HG03571 (cell line): ENCODE results near the gene GOLGA3.
A peak's percentile ranks its signal among the peaks of the same experiment; 100 is the strongest.
"Not testable (repeated sequence)": the region's sequence is repeated elsewhere in the genome, so short reads cannot be mapped to it uniquely, and the experiment has no call there.

Experiments used
- ATAC-seq: cut with Tn5 transposase; IDR thresholded peaks from one replicate; pipeline ENCODE4 v1.9.1; 2021; ENCODE audit not compliant: unreplicated experiment

GOLGA3 gene, protein sequence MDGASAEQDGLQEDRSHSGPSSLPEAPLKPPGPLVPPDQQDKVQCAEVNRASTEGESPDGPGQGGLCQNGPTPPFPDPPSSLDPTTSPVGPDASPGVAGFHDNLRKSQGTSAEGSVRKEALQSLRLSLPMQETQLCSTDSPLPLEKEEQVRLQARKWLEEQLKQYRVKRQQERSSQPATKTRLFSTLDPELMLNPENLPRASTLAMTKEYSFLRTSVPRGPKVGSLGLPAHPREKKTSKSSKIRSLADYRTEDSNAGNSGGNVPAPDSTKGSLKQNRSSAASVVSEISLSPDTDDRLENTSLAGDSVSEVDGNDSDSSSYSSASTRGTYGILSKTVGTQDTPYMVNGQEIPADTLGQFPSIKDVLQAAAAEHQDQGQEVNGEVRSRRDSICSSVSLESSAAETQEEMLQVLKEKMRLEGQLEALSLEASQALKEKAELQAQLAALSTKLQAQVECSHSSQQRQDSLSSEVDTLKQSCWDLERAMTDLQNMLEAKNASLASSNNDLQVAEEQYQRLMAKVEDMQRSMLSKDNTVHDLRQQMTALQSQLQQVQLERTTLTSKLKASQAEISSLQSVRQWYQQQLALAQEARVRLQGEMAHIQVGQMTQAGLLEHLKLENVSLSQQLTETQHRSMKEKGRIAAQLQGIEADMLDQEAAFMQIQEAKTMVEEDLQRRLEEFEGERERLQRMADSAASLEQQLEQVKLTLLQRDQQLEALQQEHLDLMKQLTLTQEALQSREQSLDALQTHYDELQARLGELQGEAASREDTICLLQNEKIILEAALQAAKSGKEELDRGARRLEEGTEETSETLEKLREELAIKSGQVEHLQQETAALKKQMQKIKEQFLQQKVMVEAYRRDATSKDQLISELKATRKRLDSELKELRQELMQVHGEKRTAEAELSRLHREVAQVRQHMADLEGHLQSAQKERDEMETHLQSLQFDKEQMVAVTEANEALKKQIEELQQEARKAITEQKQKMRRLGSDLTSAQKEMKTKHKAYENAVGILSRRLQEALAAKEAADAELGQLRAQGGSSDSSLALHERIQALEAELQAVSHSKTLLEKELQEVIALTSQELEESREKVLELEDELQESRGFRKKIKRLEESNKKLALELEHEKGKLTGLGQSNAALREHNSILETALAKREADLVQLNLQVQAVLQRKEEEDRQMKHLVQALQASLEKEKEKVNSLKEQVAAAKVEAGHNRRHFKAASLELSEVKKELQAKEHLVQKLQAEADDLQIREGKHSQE (N-terminal part only)

DNA sequence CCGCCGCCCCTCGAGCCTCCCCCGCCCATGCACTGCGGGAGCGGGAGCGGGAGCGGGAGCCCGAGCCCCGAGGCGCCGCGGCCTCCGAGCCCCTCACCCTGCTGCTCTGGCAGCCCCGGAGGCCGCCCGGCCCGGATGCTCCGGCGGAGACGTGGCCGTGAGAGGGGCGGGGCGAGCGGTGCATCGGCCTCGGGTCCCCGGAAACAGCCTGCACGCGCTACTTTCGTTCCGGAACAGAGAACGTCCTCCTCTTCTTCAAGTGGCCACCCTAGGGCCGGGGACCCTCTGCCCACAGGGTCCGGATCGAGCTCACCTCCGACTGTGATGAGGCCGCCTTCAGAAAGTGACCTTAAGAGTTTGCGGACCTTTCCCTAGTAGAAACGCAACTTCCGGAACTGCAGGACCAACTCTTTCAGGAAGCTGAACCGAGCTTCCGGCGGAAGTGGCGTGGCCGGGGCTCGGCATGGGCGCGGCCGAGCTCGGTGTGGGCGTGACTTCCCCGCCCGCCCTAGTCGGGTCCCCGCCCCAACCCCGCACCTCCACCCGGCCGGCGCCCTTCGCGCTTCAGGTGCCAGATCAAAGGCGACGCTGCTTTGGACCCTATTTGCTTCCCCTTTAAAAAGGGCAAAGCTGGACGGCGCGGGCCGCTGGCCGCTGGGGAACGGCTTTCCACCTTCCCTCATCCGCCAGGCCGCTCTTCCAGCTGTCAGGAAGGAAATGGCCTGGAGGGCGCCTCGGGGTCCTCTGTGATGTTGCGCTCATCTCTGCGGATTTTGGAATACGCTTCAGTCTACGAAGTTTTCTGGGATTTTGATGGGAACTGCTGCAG, at the start of gene GOLGA3:
Gene GOLGA3 (minus strand): TSS at position 164 of the 829 bp plus-strand sequence. CDS start 6,741 bp downstream, outside the sequence.
- peak; percentile 79 for ATAC-seq

DNA sequence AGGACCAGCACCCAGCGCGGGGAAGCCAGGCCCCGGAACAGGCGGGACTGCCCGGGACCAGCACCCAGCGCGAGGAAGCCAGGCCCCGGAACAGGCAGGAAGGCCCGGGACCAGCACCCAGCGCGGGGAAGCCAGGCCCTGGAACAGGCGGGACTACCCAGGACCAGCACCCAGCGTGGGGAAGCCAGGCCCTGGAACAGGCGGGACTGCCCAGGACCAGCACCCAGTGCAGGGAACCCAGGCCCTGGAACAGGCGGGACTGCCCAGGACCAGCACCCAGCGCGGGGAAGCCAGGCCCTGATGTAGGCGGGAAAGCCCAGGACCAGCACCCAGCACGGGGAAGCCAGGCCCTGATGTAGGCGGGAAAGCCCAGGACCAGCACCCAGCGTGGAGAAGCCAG, 46.0 kb upstream of the GOLGA3 start:
- ATAC-seq: not testable (repeated sequence)

DNA sequence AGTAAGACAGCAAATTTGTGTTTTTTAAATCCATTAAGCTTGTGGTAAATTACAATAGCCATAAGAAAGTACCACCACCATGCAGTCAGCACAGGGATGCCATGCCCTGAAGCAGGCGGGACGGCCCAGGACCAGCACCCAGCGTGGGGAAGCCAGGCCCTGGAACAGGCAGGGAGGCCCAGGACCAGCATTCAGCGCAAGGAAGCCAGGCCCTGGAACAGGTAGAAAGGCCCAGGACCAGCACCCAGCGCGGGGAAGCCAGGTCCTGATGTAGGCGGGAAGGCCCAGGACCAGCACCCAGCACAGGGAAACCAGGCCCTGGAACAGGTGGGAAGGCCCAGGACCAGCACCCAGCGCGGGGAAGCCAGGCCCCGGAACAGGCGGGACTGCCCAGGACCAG, 45.5 kb upstream of the GOLGA3 start:
- ATAC-seq: no peak

DNA sequence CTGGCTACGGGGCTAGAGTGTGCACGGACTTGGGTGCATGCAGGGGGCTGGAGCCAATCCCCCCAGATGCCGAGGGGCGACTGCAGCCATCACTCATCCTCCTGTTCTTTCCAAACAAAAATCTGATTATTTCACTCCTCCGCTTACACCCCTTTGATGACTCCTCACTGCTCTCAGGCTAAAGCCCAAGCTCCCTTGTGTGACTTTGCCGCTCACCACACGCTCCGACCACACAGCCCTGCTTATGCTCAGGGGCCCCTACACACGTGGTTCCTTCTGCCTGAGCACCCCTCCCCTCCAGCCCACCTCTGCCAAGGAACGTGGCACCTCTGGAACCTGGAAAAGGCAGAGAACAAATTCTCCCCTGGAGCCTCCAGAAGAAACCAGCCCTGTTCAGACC, 45.1 kb upstream of the GOLGA3 start:
- ATAC-seq: no peak

DNA sequence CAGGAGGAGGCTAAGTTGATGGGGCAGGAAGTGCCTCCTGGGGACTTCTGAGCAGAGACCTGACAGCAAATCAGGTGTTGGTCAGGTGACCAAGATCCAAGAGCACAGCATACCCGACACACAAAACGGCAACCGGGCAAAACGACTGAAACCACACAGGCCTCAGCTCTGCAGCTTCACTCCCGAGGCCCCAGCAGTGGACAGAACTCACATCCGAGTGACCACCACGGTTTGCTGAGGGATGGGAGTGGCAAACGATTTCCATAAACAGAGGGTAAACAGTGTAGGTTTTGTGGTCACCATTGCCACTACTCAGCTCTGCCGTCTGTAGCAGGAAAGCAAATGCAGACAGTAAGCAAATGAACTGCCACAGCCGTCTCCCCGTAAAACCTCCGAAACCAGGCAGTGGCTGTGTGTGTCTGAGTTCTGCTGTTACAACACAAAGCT, 44.3 kb upstream of the GOLGA3 start:
- no peak for ATAC-seq

DNA sequence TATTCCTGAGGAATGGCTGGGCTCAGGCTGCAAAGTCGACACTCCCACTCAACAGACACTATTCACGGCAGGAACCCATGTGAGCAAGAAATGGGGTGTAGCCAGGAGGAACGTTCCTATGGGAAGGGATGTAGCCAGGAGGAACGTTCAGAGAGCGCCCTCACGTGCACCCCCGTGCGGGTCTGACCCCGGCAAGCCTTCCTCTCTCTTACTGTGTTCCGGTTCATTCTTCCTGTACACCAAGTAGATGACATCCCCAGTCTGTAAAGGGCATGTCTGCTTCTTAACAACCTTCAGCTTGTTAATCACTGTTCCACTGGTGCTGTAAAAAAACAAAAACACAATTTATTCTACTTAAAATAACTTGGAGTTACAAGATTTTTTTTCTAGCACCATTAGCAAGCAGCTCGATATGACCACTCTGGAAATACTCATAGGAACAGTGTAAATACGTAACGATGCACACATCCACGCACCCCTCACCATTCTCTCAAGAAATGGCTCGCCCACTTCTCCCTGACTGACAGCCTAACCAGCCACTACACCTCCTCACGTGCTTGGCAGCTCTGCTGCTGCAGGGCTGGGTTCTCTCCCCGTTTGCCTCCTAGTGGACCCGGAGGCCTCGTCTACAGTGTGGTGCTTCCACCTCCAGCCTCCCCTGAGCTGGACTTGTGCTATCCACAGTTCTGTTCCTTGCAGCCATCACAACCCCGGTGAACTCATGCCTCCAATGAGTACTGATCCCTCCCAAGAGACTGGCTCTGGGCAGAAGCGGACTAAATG, 43.6 kb upstream of the GOLGA3 start:
- no peak for ATAC-seq

DNA sequence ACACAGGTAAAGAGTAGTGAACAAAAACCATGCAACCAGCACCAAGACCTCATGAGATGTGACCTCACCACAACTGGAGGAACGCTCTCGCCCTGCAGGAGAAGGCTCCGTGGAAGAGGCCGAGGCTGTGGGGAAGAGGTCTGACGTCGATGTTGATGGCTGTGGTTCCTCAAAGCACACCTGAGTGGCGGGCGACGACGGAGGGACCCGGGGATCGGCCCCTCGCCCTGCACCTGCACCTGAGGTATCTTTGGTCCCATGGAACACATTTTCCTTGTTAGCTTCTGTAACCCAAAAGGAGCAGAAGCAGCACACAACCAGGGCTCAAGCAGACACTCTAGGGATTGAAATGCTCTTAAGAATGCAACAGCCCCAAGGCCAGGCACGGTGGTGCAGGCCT, 40.9 kb upstream of the GOLGA3 start:
- no peak for ATAC-seq

DNA sequence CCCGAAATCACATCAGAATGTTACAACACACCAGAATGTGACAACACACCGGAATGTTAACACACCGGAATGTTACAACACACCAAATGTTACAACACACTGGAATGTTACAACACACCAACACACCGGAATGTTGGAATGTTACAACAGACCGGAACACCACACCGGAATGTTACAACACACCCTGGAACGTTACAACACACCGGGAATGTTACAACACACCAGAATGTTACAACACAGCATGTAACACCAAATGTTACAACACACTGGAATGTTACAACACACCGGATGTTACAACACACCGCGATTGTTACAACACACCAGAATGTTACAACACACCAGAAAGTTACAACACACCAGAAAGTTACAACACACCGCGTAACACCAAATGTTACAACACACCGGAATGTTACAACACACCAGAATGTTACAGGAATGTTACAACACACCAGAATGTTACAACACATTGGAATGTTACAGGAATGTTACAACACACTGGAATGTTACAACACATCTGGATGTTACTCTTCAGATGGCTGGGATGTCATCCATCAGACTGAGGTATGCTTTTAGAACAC, 37.7 kb upstream of the GOLGA3 start:
- ATAC-seq: no peak

DNA sequence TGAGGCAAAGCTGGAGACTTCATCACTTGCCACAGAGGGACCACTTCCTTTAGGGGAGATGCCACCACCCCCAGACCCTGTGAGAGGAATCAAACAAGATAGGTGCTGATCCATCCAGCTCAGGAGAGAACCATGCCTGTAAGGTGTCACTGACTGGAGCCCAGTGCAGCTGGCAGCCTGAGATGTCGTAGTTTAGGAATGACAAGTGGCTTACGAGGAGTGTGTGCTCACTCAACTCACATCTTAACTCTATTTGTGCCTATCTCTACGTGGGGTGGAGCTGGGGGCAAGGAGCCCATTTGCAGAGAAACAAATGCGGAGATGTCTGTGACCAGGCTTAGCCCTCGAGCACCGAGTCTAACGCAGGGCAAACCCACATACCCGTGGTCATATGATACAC, 32.9 kb upstream of the GOLGA3 start:
- no peak for ATAC-seq

DNA sequence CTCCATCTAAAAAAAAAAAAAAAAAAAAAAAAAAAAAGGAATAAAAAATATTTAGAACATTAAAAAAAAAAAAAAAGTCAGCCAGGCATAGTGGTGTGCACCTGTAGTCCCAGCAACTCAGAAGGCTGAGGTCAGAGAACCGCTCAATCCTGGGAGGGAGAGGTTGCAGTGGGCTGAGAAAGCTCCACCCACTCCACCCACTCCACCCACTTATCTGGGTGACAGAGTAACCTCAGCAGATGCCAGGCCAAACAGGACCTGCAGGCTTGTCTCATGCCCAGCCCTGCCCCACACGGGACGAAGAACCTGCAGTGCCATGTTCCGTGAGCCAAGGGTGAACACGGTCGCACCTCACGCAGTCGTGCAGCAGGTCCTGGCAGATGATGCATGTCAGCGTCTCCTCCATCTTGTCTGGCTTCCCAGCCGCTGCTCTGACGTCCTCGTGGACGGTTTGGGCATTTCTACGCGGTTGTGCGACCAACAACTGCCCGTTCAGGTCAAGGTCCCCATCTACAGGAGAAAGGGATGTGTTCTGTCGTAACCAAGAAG, 30.1 kb upstream of the GOLGA3 start:
- no peak for ATAC-seq

DNA sequence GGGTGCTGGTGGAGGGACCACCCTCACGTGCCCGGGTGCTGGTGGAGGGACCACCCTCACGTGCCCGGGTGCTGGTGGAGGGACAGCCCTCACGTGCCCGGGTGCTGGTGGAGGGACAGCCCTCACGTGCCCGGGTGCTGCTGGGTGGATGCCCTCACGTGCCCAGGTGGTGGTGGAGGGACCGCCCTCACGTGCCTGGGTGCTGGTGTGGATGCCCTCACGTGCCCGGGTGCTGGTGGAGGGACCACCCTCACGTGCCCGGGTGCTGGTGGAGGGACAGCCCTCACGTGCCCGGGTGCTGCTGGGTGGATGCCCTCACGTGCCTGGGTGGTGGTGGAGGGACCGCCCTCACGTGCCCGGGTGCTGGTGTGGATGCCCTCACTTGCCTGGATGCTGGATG, 28.4 kb upstream of the GOLGA3 start:
- not testable (repeated sequence) for ATAC-seq

DNA sequence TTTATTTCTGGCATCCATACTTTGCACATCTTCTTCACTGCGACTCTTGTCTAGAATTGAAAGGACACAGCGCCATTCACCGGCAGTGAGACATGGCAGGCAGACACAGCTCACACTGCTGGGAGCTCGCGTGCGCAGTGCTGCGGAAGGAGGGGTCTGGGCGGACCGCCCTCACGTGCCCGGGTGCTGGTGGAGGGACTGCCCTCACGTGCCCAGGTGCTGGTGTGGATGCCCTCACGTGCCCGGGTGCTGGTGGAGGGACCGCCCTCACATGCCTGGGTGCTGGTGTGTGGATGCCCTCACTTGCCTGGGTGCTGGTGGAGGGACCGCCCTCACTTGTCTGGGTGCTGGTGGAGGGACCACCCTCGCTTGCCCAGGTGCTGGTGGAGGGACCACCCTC, 27.9 kb upstream of the GOLGA3 start:
- ATAC-seq: no peak

DNA sequence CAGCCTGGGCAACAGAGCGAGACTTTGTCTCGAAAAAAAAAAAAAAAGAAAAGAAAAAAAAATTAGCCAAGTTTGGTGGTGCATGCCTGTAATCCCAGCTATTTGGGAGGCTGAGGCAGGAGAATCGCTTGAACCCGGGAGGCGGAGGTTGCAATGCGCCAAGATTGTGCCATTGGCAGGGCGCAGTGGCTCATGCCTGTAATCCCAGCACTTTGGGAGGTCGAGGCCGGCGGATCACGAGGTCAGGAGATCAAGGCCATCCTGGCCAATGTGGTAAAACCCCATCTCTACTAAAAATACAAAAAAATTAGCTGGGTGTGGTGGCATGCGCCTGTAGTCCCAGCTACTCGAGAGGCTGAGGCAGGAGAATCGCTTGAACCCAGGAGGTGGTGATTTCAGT, 26.5 kb upstream of the GOLGA3 start:
- not testable (repeated sequence) for ATAC-seq

DNA sequence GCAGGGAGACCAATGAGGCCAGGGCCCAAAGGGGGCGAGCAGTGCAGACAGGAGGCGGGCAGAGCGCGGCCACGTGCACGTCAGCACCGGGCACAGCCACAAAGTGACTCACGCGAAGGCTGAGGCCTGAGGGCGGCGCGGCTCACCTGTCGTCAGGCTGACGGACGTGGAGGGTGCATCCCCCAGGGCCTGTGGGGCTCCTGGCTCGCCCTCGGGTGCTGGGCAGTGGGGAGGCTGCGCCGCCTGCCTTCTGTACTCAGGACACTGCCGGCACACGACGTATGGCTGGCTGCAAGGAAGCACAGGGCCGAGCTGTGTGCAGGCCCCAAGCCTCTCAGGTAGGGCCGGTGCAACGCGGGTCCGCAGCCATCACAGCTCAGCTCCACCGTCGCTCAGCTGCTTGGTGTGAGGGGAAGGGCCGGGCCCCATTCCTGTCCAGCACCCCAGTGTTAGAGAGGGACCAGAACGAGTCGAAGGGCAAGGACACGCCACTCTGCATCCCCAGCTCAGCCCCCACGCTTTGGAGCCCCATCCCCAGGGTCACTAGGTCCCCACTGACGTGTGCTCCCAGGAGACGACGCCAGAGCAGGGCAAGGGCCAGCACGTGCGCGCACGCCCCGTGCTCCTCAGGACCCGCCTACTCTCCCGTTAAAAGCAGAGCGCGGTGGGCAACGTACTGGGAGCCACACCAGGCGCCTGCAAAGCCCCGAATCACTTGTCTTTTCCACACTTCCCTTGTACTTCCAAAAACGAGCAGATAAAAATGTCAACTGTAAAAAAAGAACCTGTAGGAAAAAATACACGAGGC, 24.8 kb upstream of the GOLGA3 start:
- no peak for ATAC-seq

DNA sequence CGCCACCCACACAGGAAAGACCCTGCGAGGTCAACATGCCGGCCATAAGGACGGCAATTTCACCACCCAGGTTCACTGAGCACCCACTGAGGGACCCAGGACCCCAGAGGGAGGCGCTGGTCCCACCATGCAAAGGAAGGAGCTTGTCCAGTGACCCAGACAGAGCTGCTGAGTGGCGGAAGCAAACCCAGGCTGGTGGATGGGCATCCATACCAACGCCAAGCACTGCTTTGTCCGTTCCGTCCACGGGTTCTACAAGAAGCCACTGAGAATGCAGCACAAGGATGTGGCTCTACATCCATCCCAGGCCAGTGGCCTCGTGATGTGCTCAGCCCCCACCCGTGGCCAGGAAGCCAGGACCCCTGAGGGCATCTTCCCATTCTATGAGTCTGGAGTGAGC, 23.8 kb upstream of the GOLGA3 start:
- ATAC-seq: no peak

DNA sequence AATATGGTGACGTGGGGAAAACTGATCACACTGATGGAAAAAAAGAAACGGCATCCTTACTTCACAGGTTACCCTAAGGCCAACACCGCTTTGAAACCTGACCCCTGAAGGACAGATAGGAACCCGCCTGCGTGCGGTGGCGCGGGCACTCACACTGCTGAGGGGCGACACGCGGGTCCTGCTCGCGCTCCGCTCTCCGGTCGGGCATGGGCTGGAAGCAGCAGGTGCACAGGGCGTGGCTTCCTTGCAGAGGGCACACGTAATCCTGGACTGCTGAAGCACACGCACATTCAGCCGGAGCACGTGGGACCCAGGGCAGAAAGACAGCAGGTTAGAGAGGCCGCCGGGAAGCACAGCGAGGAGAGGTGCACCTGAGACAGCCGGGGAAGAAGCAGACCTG, 22.8 kb upstream of the GOLGA3 start:
- no peak for ATAC-seq

DNA sequence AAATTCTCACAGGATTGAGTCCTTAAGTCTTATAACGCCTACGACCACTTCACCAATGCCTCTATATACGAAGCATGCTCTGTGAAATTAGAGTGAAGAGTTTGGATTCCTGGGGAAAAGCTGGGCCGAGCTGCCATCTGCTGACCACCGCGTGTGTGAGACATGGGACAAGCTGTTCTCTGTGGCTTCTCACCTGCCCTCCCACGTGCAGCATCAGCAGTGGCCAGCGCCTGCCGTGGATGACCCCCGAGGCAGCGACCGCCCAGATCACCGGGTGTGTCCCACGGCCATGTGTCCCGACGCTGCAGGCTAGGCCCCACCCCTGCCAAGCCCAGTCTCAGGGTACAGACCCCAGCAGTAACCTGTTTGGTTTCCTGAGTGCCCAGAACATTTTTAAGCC, 21.6 kb upstream of the GOLGA3 start:
- ATAC-seq: no peak

DNA sequence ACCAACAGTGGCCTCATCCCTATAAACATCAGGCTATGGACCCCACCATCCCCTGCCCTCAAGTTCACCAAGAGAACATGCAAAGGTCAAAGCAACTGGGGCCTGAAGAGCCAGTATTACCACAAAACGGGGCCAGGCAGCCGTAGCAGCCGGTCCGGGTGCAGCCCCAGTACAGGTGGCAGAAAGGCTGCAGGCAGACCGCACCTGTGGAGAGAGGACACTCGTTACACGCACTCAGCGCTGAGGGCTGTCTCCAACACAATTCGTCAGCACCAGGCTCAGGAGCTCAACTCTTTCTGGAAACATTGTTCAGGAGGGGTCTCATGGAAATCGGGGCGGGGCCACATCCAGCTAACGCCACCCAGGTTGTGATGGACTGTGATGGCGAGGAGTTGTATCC, 19.9 kb upstream of the GOLGA3 start:
- no peak for ATAC-seq
